ENCODE data around the gene LRFN5.
"Not testable (repeated sequence)": the region's sequence is repeated elsewhere in the genome, so short reads cannot be mapped to it uniquely, and the experiment has no call there.

LRFN5 gene

DNA sequence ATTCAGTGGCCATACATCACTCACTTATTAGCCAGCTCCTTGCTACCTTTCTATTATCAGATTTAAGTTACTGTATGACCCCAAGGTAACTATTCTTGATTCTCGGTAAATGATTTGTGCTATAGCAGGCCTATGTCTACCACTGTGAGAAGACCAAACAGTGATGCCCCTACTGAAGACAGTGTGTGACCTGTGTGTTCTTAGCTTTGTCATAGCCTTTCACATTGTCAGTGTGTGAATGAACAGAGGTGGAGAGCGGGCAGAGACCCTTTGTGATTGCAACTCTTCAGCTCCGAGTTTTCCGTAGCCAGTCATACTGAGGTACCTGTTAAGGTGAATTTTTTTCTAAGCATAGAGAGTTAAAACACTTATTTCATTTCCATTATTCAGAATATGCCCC, 294.0 kb downstream of the LRFN5 start:
- DNase-seq, result no peak

- DNase-seq, result no peak
These were observed 294.4 kb downstream of the LRFN5 start for GRCh38 chr14:41901089-41901488.

- DNase-seq, result no peak
These were observed 298.8 kb downstream of the LRFN5 start for GRCh38 chr14:41905394-41905964.

- DNase-seq, result not testable (repeated sequence)
These were observed 304.5 kb downstream of the LRFN5 start for GRCh38 chr14:41911155-41911554.

DNA sequence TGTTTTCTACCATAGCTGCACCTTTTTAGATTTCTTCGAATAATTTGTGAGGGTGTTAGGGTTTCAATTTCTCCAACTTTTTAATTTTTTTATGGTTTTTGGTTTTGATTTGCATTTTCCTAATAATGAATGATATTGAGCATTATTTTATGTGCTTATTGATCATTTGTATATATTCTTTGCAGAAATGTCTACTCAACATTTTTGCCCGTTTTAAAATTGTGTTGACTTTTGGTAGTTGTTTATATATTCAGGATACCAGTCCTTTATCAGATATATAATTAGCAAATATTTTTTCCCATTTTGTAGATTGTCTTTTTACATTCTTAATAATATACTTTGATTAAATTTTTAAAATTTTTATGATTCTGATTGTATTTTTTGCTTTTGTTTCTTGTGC, 306.7 kb downstream of the LRFN5 start:
- DNase-seq, result no peak

- DNase-seq, result no peak
These were observed 309.1 kb downstream of the LRFN5 start for GRCh38 chr14:41915732-41916131.

- DNase-seq, result no peak
These were observed 309.6 kb downstream of the LRFN5 start for GRCh38 chr14:41916313-41916712.

- no peak for DNase-seq
These were observed 318.7 kb downstream of the LRFN5 start for GRCh38 chr14:41925409-41925808.

DNA sequence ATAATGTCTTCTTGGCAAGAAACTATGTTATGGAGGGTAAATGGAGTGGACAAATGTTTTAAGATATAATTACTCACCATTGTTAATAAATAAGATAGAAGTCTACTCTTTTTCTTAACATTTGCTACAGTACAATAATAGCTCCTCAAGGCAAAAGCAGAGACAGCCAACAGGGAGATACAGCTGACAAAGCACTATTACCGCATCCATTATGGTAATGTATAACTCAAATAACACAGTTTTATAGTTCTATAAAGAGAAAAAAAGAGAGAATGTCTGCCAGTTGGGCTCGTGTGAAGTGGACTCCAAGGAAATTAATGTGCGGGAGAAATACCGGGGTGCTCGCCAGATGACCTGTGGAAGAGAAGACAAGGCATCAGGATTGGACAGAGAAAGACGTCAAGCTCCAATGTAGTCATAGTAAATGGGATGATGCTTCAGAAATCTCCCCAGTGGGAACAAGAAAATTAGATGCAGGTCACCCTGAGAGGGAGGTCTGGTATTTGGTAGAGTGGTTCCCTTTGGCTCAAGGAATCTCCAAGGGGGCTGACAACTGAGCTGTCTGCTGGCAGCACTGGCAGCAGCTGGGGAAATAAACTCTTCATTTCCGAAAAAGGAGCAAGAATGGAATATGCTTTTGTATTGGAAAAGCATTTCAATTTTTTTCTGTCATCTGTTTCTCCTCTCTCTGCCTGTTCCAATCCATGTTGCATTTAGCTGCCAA, 343.9 kb downstream of the LRFN5 start:
- no peak for DNase-seq

All from stimulated activated CD4-positive, alpha-beta T cell treated with anti-CD3 and anti-CD28 coated beads, Interleukin-2, amount 100 ng/mL, for 48 hours (primary cell).